Left renal pelvis (tissue), 4 donors: ENCODE results near the gene MEN1. TPM values are rescaled to one million over a fixed set of nuclear protein-coding genes. Genes with fewer than 3 reads are reported as not detected.

ENCODE experiments used
- polyA plus RNA-seq, 4 donors: library from polyadenylated mRNA; unstranded; fragments of 120-200 nt; gene quantifications; one replicate each; pipeline ENCODE4 v1.2.1, GENCODE V29; 2013; ENCODE audit not compliant: insufficient read length in 4 of 4

Gene MEN1
- polyA plus RNA-seq, 4 donors = 31.4 to 50.8 (median 36.5) TPM

Other genes starting within 250 kb of the MEN1 start
- gene SLC22A12, start 219.3 kb downstream of the MEN1 start, polyA plus RNA-seq = 1 to 10 TPM in 3 of 4 donors, under 1 TPM in 1; 0.08 to 5.3 (median 3.2) TPM
- 10 to 100 TPM; 15.1 to 55.2 (median 18.8) TPM for gene NRXN2, start 87.4 kb downstream of the MEN1 start, polyA plus RNA-seq
- 1 to 10 TPM; 4.1 to 7.7 (median 6.3) TPM for gene RASGRP2, start 66.4 kb downstream of the MEN1 start, polyA plus RNA-seq
- gene PYGM, start 50.6 kb downstream of the MEN1 start, polyA plus RNA-seq = 10 to 100 TPM in 1 of 4 donors, 1 to 10 TPM in 3; 1.3 to 11.9 (median 2.4) TPM
- 100 to 1,000 TPM; 299 to 439 (median 376) TPM for gene SF1, start 32.0 kb downstream of the MEN1 start, polyA plus RNA-seq
- 10 to 100 TPM; 12.9 to 27.7 (median 18.1) TPM for gene MAP4K2, start 7.3 kb downstream of the MEN1 start, polyA plus RNA-seq
- 1 to 10 TPM in 3 of 4 donors, under 1 TPM in 1; 0.97 to 10.0 (median 4.9) TPM for gene CDC42BPG, start 34.1 kb upstream of the MEN1 start, polyA plus RNA-seq
- gene EHD1, start 68.1 kb upstream of the MEN1 start, polyA plus RNA-seq = 10 to 100 TPM; 48.7 to 68.8 (median 58.5) TPM
- 10 to 100 TPM; 12.9 to 26.0 (median 15.6) TPM for gene ATG2A, start 106.7 kb upstream of the MEN1 start, polyA plus RNA-seq
- gene PPP2R5B, start 114.1 kb upstream of the MEN1 start, polyA plus RNA-seq = 10 to 100 TPM; 13.2 to 20.8 (median 17.4) TPM
- 1 to 10 TPM; 1.6 to 3.5 (median 2.4) TPM for gene GPHA2, start 125.3 kb upstream of the MEN1 start, polyA plus RNA-seq
- gene MAJIN, start 161.6 kb upstream of the MEN1 start, polyA plus RNA-seq = 1 to 10 TPM in 1 of 4 donors, under 1 TPM in 2, not detected in 1; 0.53 to 1.3 (median 0.92) TPM
- gene BATF2, start 186.4 kb upstream of the MEN1 start, polyA plus RNA-seq = 1 to 10 TPM; 2.3 to 2.9 (median 2.6) TPM
- gene ARL2, start 203.6 kb upstream of the MEN1 start, polyA plus RNA-seq = 10 to 100 TPM; 54.6 to 74.5 (median 63.5) TPM
- 10 to 100 TPM; 25.3 to 32.4 (median 28.6) TPM for gene SNX15, start 216.9 kb upstream of the MEN1 start, polyA plus RNA-seq
- 10 to 100 TPM; 10.6 to 19.5 (median 11.3) TPM for gene SAC3D1, start 230.7 kb upstream of the MEN1 start, polyA plus RNA-seq
- gene NAALADL1, start 248.0 kb upstream of the MEN1 start, polyA plus RNA-seq = 10 to 100 TPM; 11.6 to 28.5 (median 12.6) TPM